Neural crest cell (in vitro differentiated cells): Measurements from ENCODE around the gene SPR. TPM values are rescaled to one million over a fixed set of nuclear protein-coding genes. Genes with fewer than 3 reads are reported as not detected.

Experiments used
- DNase-seq: peaks from one replicate; pipeline ENCODE4 v3.0.0; 2021; ENCODE audit warnings: low read depth, mixed read lengths, low spot score
- H3K27ac Mint-ChIP-seq: one replicate; pipeline ENCODE4 v1.8.0; 2021; ENCODE audit warnings: mild to moderate bottlenecking, mixed read lengths; ENCODE audit not compliant: unreplicated experiment
- H3K27me3 Mint-ChIP-seq: 2 replicates; pipeline ENCODE4 v1.8.0; 2021; ENCODE audit warnings: low read depth, mild to moderate bottlenecking, mixed read lengths
- H3K36me3 Mint-ChIP-seq: 2 replicates; pipeline ENCODE4 v1.8.0; 2021; ENCODE audit warnings: low read depth, mild to moderate bottlenecking, mixed read lengths
- H3K4me1 Mint-ChIP-seq: 2 replicates; pipeline ENCODE4 v1.8.0; 2021; ENCODE audit warnings: mixed read lengths
- H3K4me3 Mint-ChIP-seq: one replicate; pipeline ENCODE4 v1.8.0; 2021; ENCODE audit warnings: mild to moderate bottlenecking, mixed read lengths
- H3K9me3 Mint-ChIP-seq: 2 replicates; pipeline ENCODE4 v1.8.0; 2021; ENCODE audit warnings: mixed read lengths
- CTCF ChIP-seq: fragments of 200-600 bp; sonication (generic); conservative IDR thresholded peaks from 2 replicates; pipeline ENCODE4 v1.5.0; 2021; ENCODE audit warnings: antibody characterized with exemption, mild to moderate bottlenecking
- total RNA-seq: library from RNA; stranded (reverse); gene quantifications from 2 replicates; pipeline ENCODE4 v1.2.1, GENCODE V29; 2021

The SPR gene
- total RNA-seq, 1 donor from 2014 or later: 6.3 TPM

- TF ChIP-seq CTCF: no peak
- Mint-ChIP-seq H3K4me1 (peaks cover 9% of the 10 kb centered on the region), H3K4me3 (no peak overlapping the region), H3K27ac (no peak overlapping the region), H3K36me3 (no peaks in the 10 kb centered on the region), H3K9me3 (no peaks in the 10 kb centered on the region), H3K27me3 (peaks cover 49% of the 10 kb centered on the region)
- DNase-seq: no peak
Measured at GRCh38 chr2:72891091-72891818, 4.0 kb downstream of the SPR start.

GRCh38 chr2:72892506-72893173, 5.4 kb downstream of the SPR start:
- Mint-ChIP-seq H3K4me1 (peaks cover 4% of the 10 kb centered on the region), H3K9me3 (no peaks in the 10 kb centered on the region), H3K4me3 (no peak overlapping the region), H3K27ac (no peak overlapping the region), H3K27me3 (peaks cover 53% of the 10 kb centered on the region), H3K36me3 (no peaks in the 10 kb centered on the region)
- DNase-seq: peak; percentile 56
- peak; percentile 70 for TF ChIP-seq CTCF

- H3K27ac Mint-ChIP-seq: no peak overlapping the region
- peak; percentile 69 for TF ChIP-seq CTCF
- H3K27me3 Mint-ChIP-seq: peaks cover 59% of the 10 kb centered on the region
- H3K9me3 Mint-ChIP-seq: no peaks in the 10 kb centered on the region
- H3K4me1 Mint-ChIP-seq: no peaks in the 10 kb centered on the region
- DNase-seq: peak; percentile 66
- H3K4me3 Mint-ChIP-seq: no peak overlapping the region
- H3K36me3 Mint-ChIP-seq: no peaks in the 10 kb centered on the region
Measured at GRCh38 chr2:72893594-72894319, 6.5 kb downstream of the SPR start.

- Mint-ChIP-seq H3K27me3 (peaks cover 63% of the 10 kb centered on the region), H3K4me3 (no peak overlapping the region), H3K36me3 (no peaks in the 10 kb centered on the region), H3K9me3 (no peaks in the 10 kb centered on the region), H3K4me1 (no peaks in the 10 kb centered on the region), H3K27ac (no peak overlapping the region)
- no peak for DNase-seq
- no peak for TF ChIP-seq CTCF
Measured at GRCh38 chr2:72894514-72894913, 7.3 kb downstream of the SPR start.

GRCh38 chr2:72895154-72895553, 7.9 kb downstream of the SPR start:
- Mint-ChIP-seq H3K36me3 (no peaks in the 10 kb centered on the region), H3K4me1 (no peaks in the 10 kb centered on the region), H3K27me3 (peaks cover 66% of the 10 kb centered on the region), H3K27ac (no peak overlapping the region), H3K9me3 (no peaks in the 10 kb centered on the region), H3K4me3 (no peak overlapping the region)
- TF ChIP-seq CTCF: no peak
- no peak for DNase-seq
